ENCODE data around the gene GJB4. TPM values are rescaled to one million over a fixed set of nuclear protein-coding genes. Genes with fewer than 3 reads are reported as not detected.
"Not testable (repeated sequence)": the region's sequence is repeated elsewhere in the genome, so short reads cannot be mapped to it uniquely, and the experiment has no call there.

GJB4 gene
- total and polyA plus RNA-seq, 4 experiments from 2014 or later: not detected

GRCh38 chr1:34721241-34721640 is 38.3 kb upstream of the GJB4 start:
- Mint-ChIP-seq H3K36me3 (no peaks in the 10 kb centered on the region), H3K27ac (no peak overlapping the region), H3K27me3 (peaks cover 28 to 33% of the 10 kb centered on the region in 2 donors), H3K4me1 (no peaks in the 10 kb centered on the region), H3K4me3 (no peak overlapping the region), H3K9me3 (peaks cover 0 to 5% (median 0%) of the 10 kb centered on the region in 8 donors)
- intact Hi-C loops (cut with micrococcal nuclease): no loop called here
- no peak overlapping the region for H3K27ac ChIP-seq (ENCODE audit: low read depth, low read length)
- no peaks in the 10 kb centered on the region for H3K27me3 ChIP-seq (ENCODE audit: insufficient read depth, low read length)
- H3K4me3 ChIP-seq (ENCODE audit: low read length in 2 of 2): no peak overlapping the region
- POLR2A ChIA-PET (ENCODE audit: partially characterized antibody): no interaction called here
- CTCF ChIA-PET (ENCODE audit: partially characterized antibody): interaction anchor here (1.0 to 1.1 kb wide), 2 partner anchors 21 to 22 kb away, joined by 3 to 4 read pairs; no protein-coding TSS in a partner anchor
- H3K4me1 ChIP-seq (ENCODE audit: insufficient read depth, low read length): no peaks in the 10 kb centered on the region
- DNase-seq: no peak
- no peaks in the 10 kb centered on the region for H3K36me3 ChIP-seq (ENCODE audit: insufficient read depth, low read length)
- H3K9me3 ChIP-seq (ENCODE audit: control insufficient read depth in 1 of 2, low read length in 2 of 2): no peaks in the 10 kb centered on the region

GRCh38 chr1:34721646-34722355 is 37.7 kb upstream of the GJB4 start:
- Histone ChIP-seq H3K4me1 (ENCODE audit: insufficient read depth, low read length) (no peaks in the 10 kb centered on the region), H3K27ac (ENCODE audit: low read depth, low read length) (no peak overlapping the region), H3K36me3 (ENCODE audit: insufficient read depth, low read length) (no peaks in the 10 kb centered on the region), H3K9me3 (ENCODE audit: control insufficient read depth in 1 of 2, low read length in 2 of 2) (no peaks in the 10 kb centered on the region), H3K27me3 (ENCODE audit: insufficient read depth, low read length) (no peaks in the 10 kb centered on the region), H3K4me3 (ENCODE audit: low read length in 2 of 2) (no peak overlapping the region)
- no peak for DNase-seq
- Mint-ChIP-seq H3K4me3 (no peak overlapping the region), H3K36me3 (no peaks in the 10 kb centered on the region), H3K27ac (no peak overlapping the region), H3K4me1 (no peaks in the 10 kb centered on the region), H3K9me3 (peaks cover 0 to 5% (median 0%) of the 10 kb centered on the region in 8 donors), H3K27me3 (peaks cover 30 to 35% of the 10 kb centered on the region in 2 donors)
- CTCF ChIA-PET (ENCODE audit: partially characterized antibody): interaction anchor here (1.0 to 1.1 kb wide), 2 partner anchors 21 to 22 kb away, joined by 3 to 4 read pairs; no protein-coding TSS in a partner anchor
- intact Hi-C loops (cut with micrococcal nuclease): no loop called here
- POLR2A ChIA-PET (ENCODE audit: partially characterized antibody): no interaction called here

DNA sequence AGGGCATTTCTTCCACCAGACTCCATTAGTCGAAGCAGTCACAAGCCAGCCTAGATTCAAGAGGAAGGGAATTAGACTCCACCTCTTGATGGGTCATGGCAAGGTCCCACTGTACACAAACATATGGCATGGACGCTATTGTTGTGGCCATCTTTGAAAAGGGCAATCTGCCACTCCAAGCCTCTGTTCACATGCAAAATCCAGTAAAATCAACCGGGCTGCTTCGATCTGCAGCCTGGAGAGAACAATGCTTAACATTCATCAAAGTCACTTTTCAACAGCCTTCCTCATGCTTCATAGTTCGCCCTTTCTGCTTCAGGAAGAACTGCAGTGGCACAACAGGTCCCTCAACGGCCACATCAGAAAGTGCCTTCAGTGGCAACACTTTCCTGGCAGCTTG is 32.7 kb upstream of the GJB4 start:
- Histone ChIP-seq H3K9me3 (ENCODE audit: control insufficient read depth in 1 of 2, low read length in 2 of 2) (no peaks in the 10 kb centered on the region), H3K4me1 (ENCODE audit: insufficient read depth, low read length) (no peaks in the 10 kb centered on the region), H3K27ac (ENCODE audit: low read depth, low read length) (no peak overlapping the region), H3K36me3 (ENCODE audit: insufficient read depth, low read length) (no peaks in the 10 kb centered on the region), H3K27me3 (ENCODE audit: insufficient read depth, low read length) (no peaks in the 10 kb centered on the region), H3K4me3 (ENCODE audit: low read length in 2 of 2) (no peak overlapping the region)
- peaks cover 24 to 30% of the 10 kb centered on the region in 2 donors for H3K27me3 Mint-ChIP-seq
- no peaks in the 10 kb centered on the region for H3K36me3 Mint-ChIP-seq
- ChIA-PET CTCF (ENCODE audit: partially characterized antibody) (interaction anchor here (3.9 kb wide), 1 partner anchor 16 kb away, joined by 18 read pairs; no protein-coding TSS in a partner anchor), POLR2A (ENCODE audit: partially characterized antibody) (no interaction called here)
- intact Hi-C loops (cut with micrococcal nuclease): no loop called here
- peaks cover 0 to 2% (median 0%) of the 10 kb centered on the region in 8 donors for H3K9me3 Mint-ChIP-seq
- DNase-seq: no peak
- H3K27ac Mint-ChIP-seq: no peak overlapping the region
- no peaks in the 10 kb centered on the region for H3K4me1 Mint-ChIP-seq
- no peak overlapping the region for H3K4me3 Mint-ChIP-seq

- H3K4me1 ChIP-seq (ENCODE audit: insufficient read depth, low read length): no peaks in the 10 kb centered on the region
- Mint-ChIP-seq H3K27me3 (peaks cover 16 to 21% of the 10 kb centered on the region in 2 donors), H3K36me3 (no peaks in the 10 kb centered on the region), H3K27ac (no peak overlapping the region), H3K4me1 (no peaks in the 10 kb centered on the region), H3K4me3 (no peak overlapping the region), H3K9me3 (no peaks in the 10 kb centered on the region)
- H3K36me3 ChIP-seq (ENCODE audit: insufficient read depth, low read length): no peaks in the 10 kb centered on the region
- ChIA-PET CTCF (ENCODE audit: partially characterized antibody) (interaction anchor here (3.9 kb wide), 1 partner anchor 13 kb away, joined by 18 read pairs; no protein-coding TSS in a partner anchor), POLR2A (ENCODE audit: partially characterized antibody) (no interaction called here)
- no peak overlapping the region for H3K4me3 ChIP-seq (ENCODE audit: low read length in 2 of 2)
- H3K9me3 ChIP-seq (ENCODE audit: control insufficient read depth in 1 of 2, low read length in 2 of 2): no peaks in the 10 kb centered on the region
- H3K27me3 ChIP-seq (ENCODE audit: insufficient read depth, low read length): no peaks in the 10 kb centered on the region
- no peak overlapping the region for H3K27ac ChIP-seq (ENCODE audit: low read depth, low read length)
- DNase-seq: no peak
- intact Hi-C loops (cut with micrococcal nuclease): no loop called here
Observed at GRCh38 chr1:34730485-34730884, 29.1 kb upstream of the GJB4 start.

GRCh38 chr1:34732831-34733230 is 26.7 kb upstream of the GJB4 start:
- CTCF ChIA-PET (ENCODE audit: partially characterized antibody): interaction anchor here (4.5 kb wide), 1 partner anchor 11 kb away, joined by 26 read pairs; no protein-coding TSS in a partner anchor
- H3K4me1 Mint-ChIP-seq; H3K36me3 ChIP-seq (ENCODE audit: insufficient read depth, low read length); H3K36me3 Mint-ChIP-seq; H3K9me3 ChIP-seq (ENCODE audit: control insufficient read depth in 1 of 2, low read length in 2 of 2); H3K27ac ChIP-seq (ENCODE audit: low read depth, low read length); H3K9me3 Mint-ChIP-seq; H3K4me3 Mint-ChIP-seq; POLR2A ChIA-PET (ENCODE audit: partially characterized antibody); H3K4me3 ChIP-seq (ENCODE audit: low read length in 2 of 2); H3K27me3 ChIP-seq (ENCODE audit: insufficient read depth, low read length); DNase-seq; intact Hi-C loops (cut with micrococcal nuclease); H3K4me1 ChIP-seq (ENCODE audit: insufficient read depth, low read length): not testable (repeated sequence)
- peak overlapping the region in 2 of 7 donors; percentile 1 to 4 for H3K27ac Mint-ChIP-seq
- peaks cover 13 to 14% of the 10 kb centered on the region in 2 donors for H3K27me3 Mint-ChIP-seq

GRCh38 chr1:34736692-34737091 is 22.8 kb upstream of the GJB4 start:
- intact Hi-C loops (cut with micrococcal nuclease): no loop called here
- ChIA-PET POLR2A (ENCODE audit: partially characterized antibody) (no interaction called here), CTCF (ENCODE audit: partially characterized antibody) (interaction anchor here (4.5 kb wide), 1 partner anchor 7 kb away, joined by 26 read pairs; no protein-coding TSS in a partner anchor)
- H3K9me3 Mint-ChIP-seq: no peaks in the 10 kb centered on the region
- Histone ChIP-seq H3K36me3 (ENCODE audit: insufficient read depth, low read length) (no peaks in the 10 kb centered on the region), H3K27me3 (ENCODE audit: insufficient read depth, low read length) (no peaks in the 10 kb centered on the region), H3K9me3 (ENCODE audit: control insufficient read depth in 1 of 2, low read length in 2 of 2) (no peaks in the 10 kb centered on the region), H3K27ac (ENCODE audit: low read depth, low read length) (no peak overlapping the region), H3K4me1 (ENCODE audit: insufficient read depth, low read length) (no peaks in the 10 kb centered on the region), H3K4me3 (ENCODE audit: low read length in 2 of 2) (no peak overlapping the region)
- no peak for DNase-seq
- H3K4me3 Mint-ChIP-seq: no peak overlapping the region
- H3K4me1 Mint-ChIP-seq: no peaks in the 10 kb centered on the region
- no peak overlapping the region for H3K27ac Mint-ChIP-seq
- H3K36me3 Mint-ChIP-seq: no peaks in the 10 kb centered on the region
- peaks cover 5 to 19% of the 10 kb centered on the region in 2 donors for H3K27me3 Mint-ChIP-seq

GRCh38 chr1:34737236-34737635 is 22.3 kb upstream of the GJB4 start:
- intact Hi-C loops (cut with micrococcal nuclease); DNase-seq; H3K9me3 Mint-ChIP-seq; POLR2A ChIA-PET (ENCODE audit: partially characterized antibody); H3K27ac ChIP-seq (ENCODE audit: low read depth, low read length); H3K4me1 Mint-ChIP-seq; H3K4me3 Mint-ChIP-seq; H3K36me3 Mint-ChIP-seq; H3K36me3 ChIP-seq (ENCODE audit: insufficient read depth, low read length); H3K4me1 ChIP-seq (ENCODE audit: insufficient read depth, low read length); H3K9me3 ChIP-seq (ENCODE audit: control insufficient read depth in 1 of 2, low read length in 2 of 2); H3K4me3 ChIP-seq (ENCODE audit: low read length in 2 of 2); H3K27ac Mint-ChIP-seq; H3K27me3 ChIP-seq (ENCODE audit: insufficient read depth, low read length): not testable (repeated sequence)
- CTCF ChIA-PET (ENCODE audit: partially characterized antibody): interaction anchor here (1.0 kb wide), 1 partner anchor 9 kb away, joined by 3 read pairs; no protein-coding TSS in a partner anchor
- peaks cover 5 to 19% of the 10 kb centered on the region in 2 donors for H3K27me3 Mint-ChIP-seq
